ENCODE measurements around the gene RFC1.
"Not testable (repeated sequence)": the region's sequence is repeated elsewhere in the genome, so short reads cannot be mapped to it uniquely, and the experiment has no call there.

The RFC1 gene, protein sequence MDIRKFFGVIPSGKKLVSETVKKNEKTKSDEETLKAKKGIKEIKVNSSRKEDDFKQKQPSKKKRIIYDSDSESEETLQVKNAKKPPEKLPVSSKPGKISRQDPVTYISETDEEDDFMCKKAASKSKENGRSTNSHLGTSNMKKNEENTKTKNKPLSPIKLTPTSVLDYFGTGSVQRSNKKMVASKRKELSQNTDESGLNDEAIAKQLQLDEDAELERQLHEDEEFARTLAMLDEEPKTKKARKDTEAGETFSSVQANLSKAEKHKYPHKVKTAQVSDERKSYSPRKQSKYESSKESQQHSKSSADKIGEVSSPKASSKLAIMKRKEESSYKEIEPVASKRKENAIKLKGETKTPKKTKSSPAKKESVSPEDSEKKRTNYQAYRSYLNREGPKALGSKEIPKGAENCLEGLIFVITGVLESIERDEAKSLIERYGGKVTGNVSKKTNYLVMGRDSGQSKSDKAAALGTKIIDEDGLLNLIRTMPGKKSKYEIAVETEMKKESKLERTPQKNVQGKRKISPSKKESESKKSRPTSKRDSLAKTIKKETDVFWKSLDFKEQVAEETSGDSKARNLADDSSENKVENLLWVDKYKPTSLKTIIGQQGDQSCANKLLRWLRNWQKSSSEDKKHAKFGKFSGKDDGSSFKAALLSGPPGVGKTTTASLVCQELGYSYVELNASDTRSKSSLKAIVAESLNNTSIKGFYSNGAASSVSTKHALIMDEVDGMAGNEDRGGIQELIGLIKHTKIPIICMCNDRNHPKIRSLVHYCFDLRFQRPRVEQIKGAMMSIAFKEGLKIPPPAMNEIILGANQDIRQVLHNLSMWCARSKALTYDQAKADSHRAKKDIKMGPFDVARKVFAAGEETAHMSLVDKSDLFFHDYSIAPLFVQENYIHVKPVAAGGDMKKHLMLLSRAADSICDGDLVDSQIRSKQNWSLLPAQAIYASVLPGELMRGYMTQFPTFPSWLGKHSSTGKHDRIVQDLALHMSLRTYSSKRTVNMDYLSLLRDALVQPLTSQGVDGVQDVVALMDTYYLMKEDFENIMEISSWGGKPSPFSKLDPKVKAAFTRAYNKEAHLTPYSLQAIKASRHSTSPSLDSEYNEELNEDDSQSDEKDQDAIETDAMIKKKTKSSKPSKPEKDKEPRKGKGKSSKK
- 155 to 166 reads per million in 2 donors for total RNA-seq

DNA sequence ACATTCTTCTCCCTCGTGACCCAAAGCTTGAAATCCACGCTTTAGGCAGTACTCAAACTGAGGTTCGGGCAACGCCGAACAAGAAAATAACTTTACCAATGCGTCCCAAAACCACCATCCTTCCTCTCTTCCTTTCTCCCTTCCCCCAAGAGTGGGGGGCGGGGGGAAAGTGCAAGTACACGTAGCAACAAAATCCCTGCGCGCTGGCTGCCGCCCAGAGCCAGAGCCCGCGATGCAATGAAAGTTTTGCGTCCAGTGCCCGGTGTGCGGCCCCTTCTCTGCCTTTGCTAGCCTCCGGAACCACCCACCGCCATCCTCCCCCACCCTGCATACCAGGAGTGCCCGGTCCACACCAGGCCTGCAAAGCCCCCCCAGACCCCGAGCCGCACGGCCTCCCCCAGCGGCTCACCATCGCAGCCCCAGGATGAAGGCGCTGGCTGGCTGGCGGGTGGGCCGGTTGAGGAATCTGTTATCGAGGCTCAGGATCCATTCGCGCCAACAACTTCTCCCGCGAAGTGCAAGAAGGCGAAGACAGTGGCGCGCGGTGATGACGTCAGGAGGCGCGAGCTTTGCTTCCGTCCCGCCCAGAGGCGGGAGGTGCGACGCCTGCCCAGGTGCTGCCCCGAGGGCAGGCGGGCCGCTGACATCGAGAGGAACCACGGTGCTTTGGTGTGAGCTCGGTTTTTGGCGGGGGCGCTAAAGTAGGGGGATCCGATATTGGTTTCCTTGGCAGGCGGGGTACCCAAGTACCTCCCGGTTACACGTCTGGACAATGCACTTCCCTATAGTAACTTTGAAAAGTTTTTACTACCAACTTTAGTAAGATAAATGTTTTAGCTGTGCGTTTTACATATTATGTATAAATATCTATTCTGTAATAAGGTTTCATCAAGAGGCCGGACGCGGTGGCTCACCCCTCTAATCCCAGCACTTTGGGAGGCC, at the start of gene RFC1:
TSS of gene RFC1 (minus strand) at position 533 of the 942 bp plus-strand sequence. CDS start at position 412, 121 bp downstream.
- DNase-seq = peak; percentile 93

DNA sequence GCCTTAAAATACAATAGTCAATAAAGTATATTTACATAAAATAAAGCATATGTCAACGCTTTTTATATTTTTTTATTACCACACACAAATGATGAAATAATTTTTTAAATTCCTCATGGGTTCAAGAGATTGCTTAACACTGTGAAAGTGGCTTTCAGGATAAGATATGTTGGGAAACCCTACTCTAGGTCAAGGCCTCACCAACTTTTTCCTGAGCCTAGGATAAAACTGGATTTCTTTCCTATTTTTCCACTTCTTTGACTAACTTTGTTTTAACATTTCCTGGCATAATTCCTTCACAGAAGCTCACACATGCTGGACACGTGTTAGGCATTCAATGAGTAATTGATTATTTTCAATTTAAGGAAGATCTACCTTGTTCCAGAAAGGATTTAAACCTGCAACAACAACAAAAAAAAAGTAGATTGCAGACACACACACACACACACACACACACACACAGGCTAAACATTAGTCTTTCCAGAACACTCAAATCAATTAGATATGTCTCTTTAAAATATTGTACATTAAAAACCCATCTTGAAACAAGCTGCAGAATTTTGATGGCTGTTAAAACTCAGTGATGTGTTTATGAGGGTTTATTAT, 49.6 kb upstream of the RFC1 start:
- DNase-seq = no peak

DNA sequence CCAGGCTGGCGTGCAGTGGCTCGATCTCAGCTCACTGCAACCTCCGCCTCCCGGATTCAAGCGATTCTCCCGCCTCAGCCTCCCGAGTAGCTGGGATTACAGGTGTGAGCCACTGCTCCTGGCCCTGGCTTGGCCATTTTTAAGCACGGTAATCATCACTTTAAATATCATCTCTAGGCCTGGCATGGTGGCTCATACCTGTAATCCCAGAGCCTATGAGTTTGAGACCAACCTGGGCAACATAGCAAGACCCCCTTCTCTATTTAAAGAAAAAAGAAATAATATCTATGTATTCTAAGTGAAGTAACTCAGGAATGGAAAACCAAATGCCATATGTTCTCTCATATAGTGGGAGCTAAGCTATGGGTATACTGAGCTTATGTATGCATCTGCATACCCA, 45.4 kb upstream of the RFC1 start:
- DNase-seq = not testable (repeated sequence)

DNA sequence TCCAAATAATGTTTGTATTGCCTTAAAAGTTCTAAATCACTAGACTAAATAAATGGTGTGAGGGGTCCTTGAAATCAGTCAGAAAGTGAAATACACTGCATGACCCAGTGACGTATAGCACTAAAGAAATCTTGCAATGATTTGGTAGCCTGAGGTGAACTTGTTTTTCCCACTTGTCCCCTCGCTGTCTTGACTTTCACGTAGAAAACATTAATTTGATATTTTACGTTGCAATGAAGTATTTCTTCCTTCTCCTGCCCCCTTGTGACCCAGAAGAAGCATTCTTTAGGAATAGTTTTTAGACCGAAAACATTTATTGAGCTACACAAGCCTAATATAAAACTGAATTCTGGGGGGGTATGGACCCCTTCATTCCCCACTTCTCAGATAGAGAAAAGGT, 44.3 kb upstream of the RFC1 start:
- DNase-seq = no peak

DNA sequence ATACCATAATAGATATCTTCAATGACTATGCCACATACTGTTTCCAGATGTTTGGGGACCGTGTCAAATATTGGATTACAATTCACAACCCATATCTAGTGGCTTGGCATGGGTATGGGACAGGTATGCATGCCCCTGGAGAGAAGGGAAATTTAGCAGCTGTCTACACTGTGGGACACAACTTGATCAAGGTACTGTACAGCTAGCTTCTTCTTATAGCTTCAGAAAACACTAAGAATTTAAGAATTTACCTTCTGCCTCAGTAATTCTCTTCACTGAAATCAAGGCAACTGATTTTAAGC, 41.4 kb upstream of the RFC1 start:
- no peak for DNase-seq

DNA sequence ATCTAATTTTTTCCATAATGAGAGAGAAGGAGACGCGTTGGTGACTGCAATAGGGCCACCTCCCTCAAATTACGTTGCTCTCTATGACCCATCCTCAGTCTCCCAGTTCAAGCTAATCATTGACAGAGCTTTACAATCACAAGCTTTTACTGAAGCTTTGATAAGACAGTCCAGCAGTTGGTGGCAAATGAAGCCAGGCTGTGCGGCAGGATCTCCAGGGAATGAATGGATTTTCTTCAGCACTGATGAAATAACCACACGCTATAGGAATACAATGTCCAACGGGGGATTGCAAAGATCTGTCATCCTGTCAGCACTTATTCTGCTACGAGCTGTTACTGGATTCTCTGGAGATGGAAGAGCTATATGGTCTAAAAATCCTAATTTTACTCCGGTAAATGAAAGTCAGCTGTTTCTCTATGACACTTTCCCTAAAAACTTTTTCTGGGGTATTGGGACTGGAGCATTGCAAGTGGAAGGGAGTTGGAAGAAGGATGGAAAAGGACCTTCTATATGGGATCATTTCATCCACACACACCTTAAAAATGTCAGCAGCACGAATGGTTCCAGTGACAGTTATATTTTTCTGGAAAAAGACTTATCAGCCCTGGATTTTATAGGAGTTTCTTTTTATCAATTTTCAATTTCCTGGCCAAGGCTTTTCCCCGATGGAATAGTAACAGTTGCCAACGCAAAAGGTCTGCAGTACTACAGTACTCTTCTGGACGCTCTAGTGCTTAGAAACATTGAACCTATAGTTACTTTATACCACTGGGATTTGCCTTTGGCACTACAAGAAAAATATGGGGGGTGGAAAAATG, 40.8 kb upstream of the RFC1 start, which contains the start of gene KLB:
TSS of gene KLB (plus strand) at position 168 of the 821 bp plus-strand sequence. CDS start at position 188, 20 bp downstream.
- no peak for DNase-seq

DNA sequence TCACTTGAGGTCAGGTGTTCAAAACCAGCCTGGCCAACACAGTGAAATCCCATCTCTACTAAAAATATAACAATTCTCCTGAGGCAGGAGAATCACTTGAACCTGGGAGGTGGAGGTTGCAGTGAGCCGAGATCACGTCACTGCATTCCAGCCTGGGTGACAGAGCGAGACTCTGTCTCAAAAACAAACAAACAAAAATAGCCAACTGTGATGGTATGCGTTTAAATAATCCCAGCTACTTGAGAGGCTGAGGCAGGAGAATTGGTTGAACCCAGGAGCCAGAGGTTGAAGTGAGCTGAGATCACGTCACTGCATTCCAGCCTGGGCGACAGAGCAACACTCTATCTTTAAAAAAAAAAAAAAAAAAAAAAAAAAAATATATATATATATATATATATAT, 35.5 kb upstream of the RFC1 start:
- not testable (repeated sequence) for DNase-seq

DNA sequence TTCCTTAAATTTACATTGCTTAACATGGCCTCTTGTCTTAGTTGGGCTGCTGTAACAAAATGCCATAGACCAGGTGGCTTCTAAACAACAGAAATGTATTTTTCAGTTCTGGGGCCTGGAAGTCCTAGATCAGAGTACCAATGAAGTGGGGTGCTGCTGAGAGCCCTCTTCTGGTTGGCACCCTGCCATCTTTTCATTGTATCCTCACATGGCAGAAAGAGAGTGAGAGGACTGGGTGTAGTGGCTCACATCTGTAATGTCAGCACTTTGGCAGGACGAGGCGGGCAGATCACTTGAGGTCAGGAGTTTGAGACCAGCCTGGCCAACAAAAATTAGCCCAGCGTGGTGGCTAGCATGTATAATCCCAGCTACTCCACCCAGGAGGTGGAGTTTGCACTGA, 28.5 kb upstream of the RFC1 start:
- no peak for DNase-seq

DNA sequence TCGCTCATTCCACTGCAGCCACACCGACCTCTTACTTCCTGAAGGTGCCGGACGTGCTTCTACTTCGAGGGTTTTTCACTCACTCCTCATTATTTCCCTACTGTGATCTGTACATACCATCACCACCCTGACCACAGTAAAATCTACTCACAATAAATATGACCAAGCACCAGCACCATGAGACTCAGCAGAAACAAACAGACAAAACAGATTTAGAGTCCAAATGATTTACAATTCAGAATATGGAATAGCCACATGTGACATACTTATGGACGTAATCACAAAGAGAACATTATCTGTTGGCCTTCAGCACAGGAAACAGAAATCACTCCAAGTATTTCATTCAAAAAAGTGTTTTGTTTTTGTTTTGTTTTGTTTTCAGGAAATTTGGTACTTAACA, 24.4 kb upstream of the RFC1 start:
- DNase-seq = no peak

DNA sequence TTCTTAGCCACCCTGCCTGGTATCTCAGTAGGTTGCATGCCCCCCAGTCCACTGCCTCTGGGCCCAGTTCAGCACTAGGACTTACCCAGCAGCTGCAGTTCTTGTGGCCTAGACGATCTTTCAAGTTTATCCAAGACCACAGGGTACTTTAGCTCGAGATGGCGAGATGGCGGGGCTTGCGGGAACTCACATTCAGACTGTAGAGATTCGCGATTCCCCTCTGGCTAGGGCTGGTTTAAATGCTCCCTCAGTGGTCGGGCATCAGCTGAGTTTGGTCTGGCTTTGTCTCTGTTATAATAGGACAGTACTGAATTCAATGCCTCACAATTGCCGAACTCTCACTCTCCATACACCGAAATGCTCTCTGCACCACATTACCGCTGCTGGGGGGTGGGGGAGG, 18.4 kb upstream of the RFC1 start:
- no peak for DNase-seq

DNA sequence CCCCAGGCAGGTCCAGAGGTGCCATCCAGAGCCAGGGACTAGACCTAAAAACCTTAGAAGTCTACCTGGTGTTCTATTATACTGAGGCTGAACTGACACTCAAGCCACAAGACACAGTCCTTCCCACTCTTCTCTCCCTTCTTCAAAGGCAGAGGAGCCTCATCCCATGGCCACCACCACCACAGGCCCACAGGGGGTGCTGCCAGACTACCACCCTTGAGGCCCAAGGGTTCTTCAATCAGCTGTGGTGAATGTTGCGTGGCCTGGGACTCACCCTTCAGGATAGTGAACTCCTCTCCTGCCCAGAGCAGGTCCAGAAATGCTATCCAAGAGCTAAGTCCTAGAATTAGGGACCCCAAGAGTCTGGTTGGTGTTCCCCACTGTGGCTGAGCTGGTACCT, 17.5 kb upstream of the RFC1 start:
- DNase-seq = no peak

DNA sequence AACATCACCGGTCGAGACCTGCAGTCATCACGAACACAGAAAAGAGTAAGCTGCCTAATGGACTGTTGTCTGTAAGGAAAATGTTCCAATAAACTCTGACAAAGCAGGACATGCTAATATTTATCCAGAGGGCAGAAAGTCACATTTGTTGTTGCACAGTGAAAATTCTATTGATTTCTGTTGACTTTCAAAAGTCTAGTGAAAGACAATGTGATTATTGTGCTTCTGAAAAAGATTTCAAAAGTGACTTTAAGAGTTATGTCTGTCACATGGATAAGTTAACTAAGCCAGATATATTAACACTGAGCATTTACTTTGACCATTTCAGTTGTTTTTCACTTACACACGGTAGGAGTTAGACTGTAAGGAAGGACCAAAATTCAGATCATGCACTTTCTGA, 9.3 kb upstream of the RFC1 start:
- no peak for DNase-seq

DNA sequence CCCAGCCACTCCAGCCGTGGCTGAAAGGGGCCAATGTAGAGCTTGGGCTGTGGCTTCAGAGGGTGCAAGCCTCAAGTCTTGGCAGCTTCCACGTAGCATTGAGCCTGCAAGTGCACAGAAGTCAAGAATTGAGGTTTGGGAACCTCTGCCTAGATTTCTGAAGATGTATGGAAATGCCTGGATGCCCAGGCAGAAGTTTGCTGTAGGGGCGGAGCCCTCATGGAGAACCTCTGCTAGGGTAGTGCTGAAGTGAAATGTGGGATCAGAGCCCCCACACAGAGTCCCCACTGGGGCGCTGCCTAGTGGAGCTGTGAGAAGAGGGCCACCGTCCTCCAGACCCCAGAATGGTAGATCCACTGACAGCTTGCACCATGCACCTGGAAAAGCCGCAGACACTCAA, 5.0 kb upstream of the RFC1 start:
- DNase-seq = not testable (repeated sequence)

DNA sequence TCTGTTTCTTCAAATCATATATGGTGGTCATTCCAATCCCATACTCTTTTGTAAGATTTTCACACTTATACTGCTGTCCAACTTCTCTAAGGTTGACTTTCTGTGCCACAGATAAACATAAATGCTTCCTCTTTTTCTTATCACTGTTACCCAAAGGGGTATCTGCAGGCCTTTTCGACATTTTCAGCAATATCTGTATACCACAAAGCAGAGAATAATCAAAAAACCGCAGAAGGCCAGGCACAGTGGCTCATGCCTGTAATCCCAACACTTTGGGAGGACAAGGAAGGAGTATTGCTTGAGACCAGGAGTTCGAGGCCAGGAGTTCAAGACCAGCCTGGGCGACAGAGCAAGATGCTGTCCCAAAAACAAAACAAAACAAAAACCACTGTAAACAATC, 3.1 kb upstream of the RFC1 start:
- no peak for DNase-seq

DNA sequence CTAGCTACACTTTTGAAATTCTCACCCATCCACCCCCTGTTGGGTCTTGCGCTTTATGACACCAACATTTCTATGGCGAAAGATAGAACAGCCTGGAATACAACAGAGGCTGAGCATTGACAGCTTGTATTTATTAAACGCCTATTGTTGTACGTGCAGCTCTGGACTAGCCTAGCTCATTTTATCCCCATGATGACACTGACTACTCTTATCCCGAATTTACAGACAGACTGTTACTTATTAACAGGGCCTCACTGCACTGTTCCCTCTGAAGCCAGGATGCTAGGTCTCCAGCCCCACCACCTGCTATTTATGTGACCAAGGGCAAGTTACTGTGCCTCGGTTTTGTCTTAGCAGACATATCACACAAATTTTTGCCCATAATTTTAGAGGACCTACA, 1.0 kb upstream of the RFC1 start:
- no peak for DNase-seq

DNA sequence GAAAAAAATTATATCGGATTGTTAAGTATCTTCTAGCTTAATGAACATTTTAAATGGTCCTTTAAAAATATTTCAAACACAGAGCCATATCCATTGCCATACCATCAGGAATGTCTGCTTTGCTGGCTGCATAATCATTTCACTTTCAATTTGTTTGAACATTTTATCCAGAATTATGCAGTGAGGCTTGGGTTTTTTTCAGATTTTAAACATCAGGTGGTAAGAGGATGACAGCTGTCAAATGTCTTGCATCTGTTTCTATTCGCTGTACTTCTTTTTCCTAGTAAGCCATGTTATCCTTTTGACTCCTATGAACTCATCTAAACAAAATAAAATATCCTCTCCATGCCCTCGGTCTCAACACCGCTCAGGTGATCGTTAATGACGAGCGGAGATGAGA, 802 bp downstream of the RFC1 start:
- DNase-seq = no peak

DNA sequence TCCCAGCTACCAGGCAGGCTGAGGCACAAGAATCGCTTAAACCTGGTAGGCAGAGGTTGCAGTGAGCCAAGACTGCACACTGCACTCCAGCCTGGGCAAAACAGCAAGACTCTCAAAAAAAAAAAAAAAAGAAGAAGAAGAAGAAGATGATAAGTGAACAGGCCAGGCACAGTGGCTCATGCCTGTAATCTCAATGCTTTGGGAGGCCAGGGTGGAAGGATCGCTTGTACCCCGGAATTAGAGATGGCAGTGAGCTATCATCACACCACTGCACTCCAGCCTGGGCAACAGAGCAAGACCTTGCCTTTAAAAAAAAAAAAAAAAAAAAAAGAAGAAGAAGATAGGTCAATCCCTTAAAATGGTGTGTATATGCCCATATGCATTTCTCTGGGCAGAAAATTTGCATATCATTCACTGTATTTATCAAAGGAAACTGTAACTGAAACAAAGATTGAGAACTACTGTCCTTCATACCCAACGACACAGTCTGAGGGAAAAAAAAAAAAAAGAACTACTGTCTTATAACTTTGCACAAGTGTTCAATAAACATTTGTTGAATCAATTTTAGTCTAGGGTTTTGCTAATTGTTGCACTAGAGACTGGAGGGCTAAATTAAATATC, 2.3 kb downstream of the RFC1 start:
- no peak for DNase-seq

DNA sequence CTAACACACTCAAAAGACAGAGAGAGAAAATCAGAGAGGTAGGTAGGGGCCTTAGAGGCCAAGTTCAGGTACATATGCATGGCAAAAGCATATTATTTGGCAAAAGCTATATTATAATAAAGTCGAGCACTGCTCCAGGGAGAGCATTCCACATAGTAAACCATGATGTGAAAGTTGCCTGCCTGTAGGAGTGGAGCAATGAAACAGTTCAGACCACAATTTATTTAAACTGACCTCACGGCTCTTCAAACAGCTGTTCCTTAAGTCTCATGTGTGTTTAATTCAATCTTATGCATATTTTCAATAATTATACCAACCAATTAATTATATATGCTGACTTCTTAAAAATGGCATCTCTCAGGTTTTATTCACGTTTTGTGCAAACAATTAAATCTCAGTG, 3.3 kb downstream of the RFC1 start:
- DNase-seq = no peak

DNA sequence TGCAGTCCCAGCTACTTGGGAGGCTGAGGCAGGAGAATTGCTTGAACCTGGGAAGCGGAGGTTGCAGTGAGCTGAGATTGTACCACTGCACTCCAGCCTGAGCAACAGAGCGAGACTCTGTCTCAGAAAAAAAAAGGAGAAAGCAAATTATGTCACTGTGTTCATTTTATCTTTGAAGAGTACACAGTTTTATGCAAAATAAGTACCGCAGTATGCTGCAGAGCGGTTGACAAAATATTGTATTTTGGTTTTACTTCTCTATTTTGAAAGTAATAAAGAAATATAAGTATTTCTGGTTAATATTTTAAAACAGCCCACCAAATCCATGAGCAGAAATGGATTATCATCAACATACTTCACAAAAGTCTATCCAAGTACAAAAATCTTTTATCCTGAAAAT, 5.6 kb downstream of the RFC1 start:
- not testable (repeated sequence) for DNase-seq

DNA sequence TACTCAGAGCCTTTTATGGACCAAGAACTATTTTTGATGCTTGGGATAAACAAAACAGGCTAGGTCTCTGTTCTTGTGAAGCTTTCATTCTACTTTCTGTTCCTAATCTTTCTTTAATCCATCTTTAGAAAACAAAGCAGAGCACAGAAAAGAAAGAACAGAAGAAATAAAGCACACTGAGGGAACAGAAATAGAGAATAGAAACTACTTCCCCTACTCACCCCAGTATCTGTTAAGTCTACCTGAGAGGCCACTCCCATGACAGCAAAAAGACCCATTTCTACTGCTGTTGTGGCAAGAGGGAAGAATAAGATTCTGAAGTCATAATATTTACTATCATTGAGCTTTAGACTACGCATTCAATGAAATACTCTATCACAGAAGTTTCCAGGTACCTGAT, 9.2 kb downstream of the RFC1 start:
- DNase-seq = no peak

DNA sequence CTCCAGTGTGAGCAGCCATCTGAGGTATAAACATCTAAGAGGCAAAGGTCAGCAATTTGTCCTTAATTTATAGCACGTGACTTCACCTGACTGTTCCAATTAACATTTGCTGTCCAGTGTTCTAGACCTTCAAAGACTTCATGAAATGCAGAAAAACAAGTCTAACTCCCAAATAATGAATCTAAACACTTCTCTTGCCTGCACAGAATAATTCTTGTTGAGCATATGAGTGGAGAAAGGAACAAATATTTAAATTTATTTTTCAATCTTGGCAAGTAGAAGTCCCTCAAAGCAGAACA, 12.0 kb downstream of the RFC1 start:
- DNase-seq = no peak

All from activated gamma-delta T cell (primary cell).